K562 (cell line): ENCODE results near the gene ZNF473. TPM values are rescaled to one million over a fixed set of nuclear protein-coding genes. Genes with fewer than 3 reads are reported as not detected.

ENCODE experiments used
- GTF2F1 ChIP-seq: IDR thresholded peaks from 2 replicates; pipeline ENCODE4 v1.6.1; 2011; ENCODE audit warnings: low read depth, low read length, improper control_type of control experiment
- HOXB6 ChIP-seq: fragments of 250-450 bp; sonication (Bioruptor Pico); IDR thresholded peaks from 2 replicates; pipeline ENCODE4 v1.5.1; 2022; ENCODE audit warnings: mild to moderate bottlenecking, borderline replicate concordance
- JUND ChIP-seq, 2 experiments: IDR thresholded peaks; 2 replicates in 1 of 2; 3 replicates in 1 of 2; pipeline ENCODE4 v1.6.1; 2011; ENCODE audit warnings: borderline replicate concordance in 2 of 2, low read depth in 2 of 2, low read length in 2 of 2, improper control_type of control experiment in 1 of 2, missing biosample characterization in 1 of 2, missing genetic modification characterization in 1 of 2, missing genetic modification reagents in 1 of 2
- MEF2A ChIP-seq: IDR thresholded peaks from 2 replicates; pipeline ENCODE4 v1.6.1; 2011; ENCODE audit warnings: low read depth, mild to moderate bottlenecking, low read length, moderate library complexity; ENCODE audit not compliant: control insufficient read depth
- ZNF561 ChIP-seq: fragments of 450-650 bp; formaldehyde crosslinking; conservative IDR thresholded peaks from 2 replicates; pipeline ENCODE4 v1.4.0; 2020; ENCODE audit warnings: mild to moderate bottlenecking, moderate library complexity
- ZNF707 ChIP-seq: fragments of 250-450 bp; sonication (Bioruptor Pico); conservative IDR thresholded peaks from 2 replicates; pipeline ENCODE4 v1.8.0; 2022; ENCODE audit warnings: inconsistent platforms, mild to moderate bottlenecking, moderate library complexity
- polyA plus RNA-seq, 8 experiments: library from polyadenylated mRNA; depleted of rRNA in 4 of 8; stranded (reverse) in 5 of 8; unstranded in 3 of 8; fragments of >200 nt; fragmentation: Nextera tagmentation in 2 of 8; fragmentation: Illumina TruSeq in 1 of 8; extraction: Ambion mirVana in 2 of 8; extraction: Trizol in 1 of 8; gene quantifications; 2 replicates each; pipeline versions ENCODE4 v1.2.1 to v1.2.3, GENCODE V29; 2011 to 2014; ENCODE audit warnings: inconsistent platforms in 1 of 8, missing spikeins in 1 of 8
- total RNA-seq, 7 experiments: library from RNA; depleted of rRNA in 6 of 7; stranded (reverse); fragments of >200 nt in 6 of 7; fragmentation: Illumina TruSeq in 2 of 7; extraction: Trizol in 2 of 7; gene quantifications; 2 replicates each; pipeline versions ENCODE4 v1.2.1 to v1.2.3, GENCODE V29; 2011 to 2021; ENCODE audit warnings: low replicate concordance in 1 of 7
- TF ChIP-seq, protein P1 (sequence below): sonication (generic); formaldehyde crosslinking; IDR thresholded peaks from 2 replicates; pipeline ENCODE4 v1.8.0; 2023; ENCODE audit warnings: mild to moderate bottlenecking, missing genetic modification reagents
- TF ChIP-seq, protein P2 (sequence below): fragments of 450-650 bp; formaldehyde crosslinking; IDR thresholded peaks from 2 replicates; pipeline ENCODE4 v1.4.0; 2020; ENCODE audit warnings: mild to moderate bottlenecking, moderate library complexity
- TF ChIP-seq, protein P3 (sequence below): fragments of 250-450 bp; sonication (Bioruptor Pico); IDR thresholded peaks from 2 replicates; pipeline ENCODE4 v1.8.0; 2022; ENCODE audit warnings: inconsistent platforms

Gene ZNF473
- total and polyA plus RNA-seq, 9 of the 15 experiments (the other 6 are each of a cell fraction or from before 2014, with no cell fraction given), result 8.2 to 34.0 (median 28.5) TPM

DNA sequence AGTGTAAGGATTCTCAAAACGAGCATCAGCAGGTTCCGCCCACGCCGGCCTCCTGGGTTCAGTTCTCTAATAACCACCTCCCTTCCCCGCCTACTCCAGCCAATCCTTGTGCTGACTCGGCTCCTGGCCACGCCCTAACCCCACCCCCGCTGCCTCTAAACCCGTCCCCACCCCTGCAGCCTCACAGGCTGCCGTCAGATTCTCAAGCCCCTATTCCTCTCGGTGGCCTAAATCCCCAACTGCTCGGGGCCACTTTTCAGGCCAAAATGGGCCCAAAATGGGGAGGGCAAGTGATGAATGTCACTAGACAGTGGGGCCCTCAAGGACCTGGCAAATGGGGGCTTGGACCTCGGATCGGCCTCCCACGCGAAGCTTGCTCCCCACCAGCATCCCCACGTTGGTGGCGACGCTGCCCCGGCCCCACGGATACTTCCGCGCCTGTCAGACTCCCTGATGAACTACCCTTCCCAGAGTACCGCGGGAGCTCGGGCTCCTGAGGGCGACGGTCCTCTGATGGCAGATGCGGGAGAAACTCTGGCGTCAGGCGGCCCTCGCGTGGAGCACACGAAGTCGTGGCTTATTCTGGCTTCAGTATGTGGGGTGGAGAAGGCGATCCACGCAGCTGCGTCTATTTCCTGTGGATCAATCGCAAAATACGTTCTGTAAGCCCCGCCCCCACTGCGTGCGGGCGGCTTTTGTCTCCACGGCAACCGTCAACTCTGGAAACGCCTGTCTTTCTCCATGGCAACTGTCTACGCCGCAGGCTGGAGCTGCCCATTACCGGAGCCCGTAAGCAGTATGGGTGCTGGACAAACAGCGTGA lies 24.8 kb downstream of the ZNF473 start (continued):
- TF ChIP-seq, protein P1, sequence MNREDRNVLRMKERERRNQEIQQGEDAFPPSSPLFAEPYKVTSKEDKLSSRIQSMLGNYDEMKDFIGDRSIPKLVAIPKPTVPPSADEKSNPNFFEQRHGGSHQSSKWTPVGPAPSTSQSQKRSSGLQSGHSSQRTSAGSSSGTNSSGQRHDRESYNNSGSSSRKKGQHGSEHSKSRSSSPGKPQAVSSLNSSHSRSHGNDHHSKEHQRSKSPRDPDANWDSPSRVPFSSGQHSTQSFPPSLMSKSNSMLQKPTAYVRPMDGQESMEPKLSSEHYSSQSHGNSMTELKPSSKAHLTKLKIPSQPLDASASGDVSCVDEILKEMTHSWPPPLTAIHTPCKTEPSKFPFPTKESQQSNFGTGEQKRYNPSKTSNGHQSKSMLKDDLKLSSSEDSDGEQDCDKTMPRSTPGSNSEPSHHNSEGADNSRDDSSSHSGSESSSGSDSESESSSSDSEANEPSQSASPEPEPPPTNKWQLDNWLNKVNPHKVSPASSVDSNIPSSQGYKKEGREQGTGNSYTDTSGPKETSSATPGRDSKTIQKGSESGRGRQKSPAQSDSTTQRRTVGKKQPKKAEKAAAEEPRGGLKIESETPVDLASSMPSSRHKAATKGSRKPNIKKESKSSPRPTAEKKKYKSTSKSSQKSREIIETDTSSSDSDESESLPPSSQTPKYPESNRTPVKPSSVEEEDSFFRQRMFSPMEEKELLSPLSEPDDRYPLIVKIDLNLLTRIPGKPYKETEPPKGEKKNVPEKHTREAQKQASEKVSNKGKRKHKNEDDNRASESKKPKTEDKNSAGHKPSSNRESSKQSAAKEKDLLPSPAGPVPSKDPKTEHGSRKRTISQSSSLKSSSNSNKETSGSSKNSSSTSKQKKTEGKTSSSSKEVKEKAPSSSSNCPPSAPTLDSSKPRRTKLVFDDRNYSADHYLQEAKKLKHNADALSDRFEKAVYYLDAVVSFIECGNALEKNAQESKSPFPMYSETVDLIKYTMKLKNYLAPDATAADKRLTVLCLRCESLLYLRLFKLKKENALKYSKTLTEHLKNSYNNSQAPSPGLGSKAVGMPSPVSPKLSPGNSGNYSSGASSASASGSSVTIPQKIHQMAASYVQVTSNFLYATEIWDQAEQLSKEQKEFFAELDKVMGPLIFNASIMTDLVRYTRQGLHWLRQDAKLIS, result no peak
- TF ChIP-seq, protein P2, sequence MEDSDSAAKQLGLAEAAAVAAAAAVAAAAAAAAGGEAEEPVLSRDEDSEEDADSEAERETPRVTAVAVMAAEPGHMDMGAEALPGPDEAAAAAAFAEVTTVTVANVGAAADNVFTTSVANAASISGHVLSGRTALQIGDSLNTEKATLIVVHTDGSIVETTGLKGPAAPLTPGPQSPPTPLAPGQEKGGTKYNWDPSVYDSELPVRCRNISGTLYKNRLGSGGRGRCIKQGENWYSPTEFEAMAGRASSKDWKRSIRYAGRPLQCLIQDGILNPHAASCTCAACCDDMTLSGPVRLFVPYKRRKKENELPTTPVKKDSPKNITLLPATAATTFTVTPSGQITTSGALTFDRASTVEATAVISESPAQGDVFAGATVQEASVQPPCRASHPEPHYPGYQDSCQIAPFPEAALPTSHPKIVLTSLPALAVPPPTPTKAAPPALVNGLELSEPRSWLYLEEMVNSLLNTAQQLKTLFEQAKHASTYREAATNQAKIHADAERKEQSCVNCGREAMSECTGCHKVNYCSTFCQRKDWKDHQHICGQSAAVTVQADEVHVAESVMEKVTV (CRISPR knock-in tag), result no peak
- TF ChIP-seq HOXB6 (CRISPR knock-in tag) (no peak), GTF2F1 (no peak; the same call in 1 of the 2 replicates), ZNF561 (CRISPR knock-in tag) (no peak), MEF2A (no peak), JUND (IDR thresholded peaks at IDR 0.05; ENCODE audit: borderline replicate concordance, low read depth, low read length) (no peak), JUND (tag; IDR thresholded peaks at IDR 0.05; ENCODE audit: borderline replicate concordance, low read depth, low read length) (no peak), ZNF707 (CRISPR knock-in tag) (no peak)
- TF ChIP-seq, protein P3, sequence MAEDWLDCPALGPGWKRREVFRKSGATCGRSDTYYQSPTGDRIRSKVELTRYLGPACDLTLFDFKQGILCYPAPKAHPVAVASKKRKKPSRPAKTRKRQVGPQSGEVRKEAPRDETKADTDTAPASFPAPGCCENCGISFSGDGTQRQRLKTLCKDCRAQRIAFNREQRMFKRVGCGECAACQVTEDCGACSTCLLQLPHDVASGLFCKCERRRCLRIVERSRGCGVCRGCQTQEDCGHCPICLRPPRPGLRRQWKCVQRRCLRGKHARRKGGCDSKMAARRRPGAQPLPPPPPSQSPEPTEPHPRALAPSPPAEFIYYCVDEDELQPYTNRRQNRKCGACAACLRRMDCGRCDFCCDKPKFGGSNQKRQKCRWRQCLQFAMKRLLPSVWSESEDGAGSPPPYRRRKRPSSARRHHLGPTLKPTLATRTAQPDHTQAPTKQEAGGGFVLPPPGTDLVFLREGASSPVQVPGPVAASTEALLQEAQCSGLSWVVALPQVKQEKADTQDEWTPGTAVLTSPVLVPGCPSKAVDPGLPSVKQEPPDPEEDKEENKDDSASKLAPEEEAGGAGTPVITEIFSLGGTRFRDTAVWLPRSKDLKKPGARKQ, result no peak
- TF ChIP-seq, all 486 proteins: peak for 59
